Upper lobe of left lung (tissue), 6 donors: ENCODE results near the gene AGTRAP. TPM values are rescaled to one million over a fixed set of nuclear protein-coding genes. Genes with fewer than 3 reads are reported as not detected.

ENCODE experiments used
- ATAC-seq, 2 donors: fragments of 200-7000 bp; cut with Tn5 transposase; one replicate each; pipeline ENCODE4 v1.9.1; 2022; ENCODE audit warnings: mild to moderate bottlenecking in 2 of 2, moderate library complexity in 2 of 2; ENCODE audit not compliant: low FRiP score in 2 of 2
- DNase-seq, 2 donors: peaks; one replicate each; pipeline ENCODE4 v3.0.0-alpha.2; 2019 to 2020
- H3K27ac ChIP-seq, 4 donors: fragments of 200-600 bp; sonication (generic); one replicate each; pipeline ENCODE4 v1.5.1; 2016 to 2019
- H3K27me3 ChIP-seq, 4 donors: fragments of 200-600 bp; sonication (generic); one replicate each; pipeline ENCODE4 v1.5.1; 2017 to 2019
- H3K36me3 ChIP-seq, 4 donors: fragments of 200-600 bp; sonication (generic); one replicate each; pipeline ENCODE4 v1.5.1; 2016 to 2019
- H3K4me1 ChIP-seq, 4 donors: fragments of 200-600 bp; sonication (generic); one replicate each; pipeline ENCODE4 v1.5.1; 2018 to 2019
- H3K4me3 ChIP-seq, 4 donors: fragments of 200-600 bp; sonication (generic); one replicate each; pipeline ENCODE4 v1.5.1; 2017 to 2019; ENCODE audit warnings: mild to moderate bottlenecking in 2 of 4, moderate library complexity in 1 of 4
- H3K9me3 ChIP-seq, 4 donors: fragments of 200-600 bp; sonication (generic); one replicate each; pipeline ENCODE4 v1.5.1; 2018 to 2019
- CTCF ChIP-seq, 6 experiments: fragments of 450-650 bp in 4 of 6; fragments of 200-600 bp in 2 of 6; sonication (generic) in 2 of 6; IDR thresholded peaks; one replicate each; pipeline ENCODE4 v1.5.1; 2016 to 2019; ENCODE audit warnings: antibody characterized with exemption in 6 of 6
- EP300 ChIP-seq, 4 donors: sonication (generic); formaldehyde crosslinking; IDR thresholded peaks; one replicate each; pipeline ENCODE4 v1.5.1; 2017; ENCODE audit warnings: antibody characterized with exemption in 4 of 4, control low read depth in 2 of 4
- POLR2A ChIP-seq, 4 donors: fragments of 450-650 bp; IDR thresholded peaks; one replicate each; pipeline ENCODE4 v1.5.1; 2016 to 2017; ENCODE audit warnings: antibody characterized with exemption in 4 of 4, mild to moderate bottlenecking in 2 of 4
- POLR2AphosphoS5 ChIP-seq, 2 donors: sonication (generic); formaldehyde crosslinking; IDR thresholded peaks; one replicate each; pipeline ENCODE4 v1.5.1; 2017; ENCODE audit warnings: antibody characterized with exemption in 2 of 2
- WGBS, 2 donors: methylation state at CpG; one replicate each; pipeline ENCODE4 v1.1.5; 2017 to 2018; 5-methylcytosine and 5-hydroxymethylcytosine counted together
- total RNA-seq, 6 donors: library from RNA; depleted of rRNA in 4 of 6; stranded (reverse); fragments of >200 nt in 4 of 6; gene quantifications; one replicate each; pipeline versions ENCODE4 v1.1.0 to v1.2.1, GENCODE V29; 2016 to 2021
- donor health status: DM: no; HTN: no; CAD: no; lungs with moderate emphysema.
- donor health status: DM: no; HTN: yes; CAD: no; lungs with severe emphysema.

AGTRAP gene
- total RNA-seq, 6 donors from 2014 or later, result 52.2 to 80.1 (median 68.7) TPM

- WGBS, 2 donors, result 93 to 97% methylated on average over 2 to 5 of the region's 5 CpGs
- Histone ChIP-seq H3K4me1 (peaks cover 0 to 6% (median 0%) of the 10 kb centered on the region in 4 donors), H3K27ac (no peak overlapping the region), H3K4me3 (no peak overlapping the region), H3K9me3 (no peaks in the 10 kb centered on the region), H3K36me3 (no peaks in the 10 kb centered on the region), H3K27me3 (no peaks in the 10 kb centered on the region)
- ATAC-seq (no peak), DNase-seq (no peak)
- TF ChIP-seq EP300 (IDR thresholded peaks at IDR 0.05), result no peak
- no peak for TF ChIP-seq POLR2A (IDR thresholded peaks at IDR 0.05)
- no peak for TF ChIP-seq CTCF (IDR thresholded peaks at IDR 0.05)
- TF ChIP-seq POLR2AphosphoS5 (IDR thresholded peaks at IDR 0.05), result no peak
Measured at GRCh38 chr1:11711490-11711889, 24.4 kb upstream of the AGTRAP start.

DNA sequence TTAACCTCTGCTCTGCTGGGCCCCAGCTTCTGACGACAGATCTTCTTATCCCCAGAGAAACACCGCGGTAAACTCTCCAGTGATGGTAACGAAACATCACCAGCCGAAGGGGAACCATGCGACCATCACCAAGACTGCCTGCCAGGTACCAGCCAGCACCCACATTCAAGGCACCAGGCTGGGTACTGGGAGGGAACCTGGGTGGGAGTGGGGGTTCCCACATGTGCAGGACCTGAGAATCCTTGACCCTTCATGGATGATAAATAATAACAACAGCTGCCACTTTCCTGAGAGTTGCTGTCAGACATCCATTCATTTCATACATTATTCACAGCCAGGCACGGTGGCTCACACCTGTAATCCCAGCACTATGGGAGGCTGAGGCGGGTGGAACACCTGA lies 23.7 kb upstream of the AGTRAP start:
- DNase-seq (no peak), ATAC-seq (no peak)
- H3K36me3 ChIP-seq, result no peaks in the 10 kb centered on the region
- no peak for TF ChIP-seq POLR2AphosphoS5 (IDR thresholded peaks at IDR 0.05)
- no peak for TF ChIP-seq EP300 (IDR thresholded peaks at IDR 0.05)
- no peak for TF ChIP-seq CTCF (IDR thresholded peaks at IDR 0.05)
- TF ChIP-seq POLR2A (IDR thresholded peaks at IDR 0.05), result no peak
- H3K27ac ChIP-seq, result no peak overlapping the region
- no peaks in the 10 kb centered on the region for H3K27me3 ChIP-seq
- H3K4me1 ChIP-seq, result peaks cover 0 to 6% (median 0%) of the 10 kb centered on the region in 4 donors
- H3K4me3 ChIP-seq, result no peak overlapping the region
- 88 to 100% methylated on average over 2 to 8 of the region's 8 CpGs for WGBS, 2 donors
- H3K9me3 ChIP-seq, result no peaks in the 10 kb centered on the region

DNA sequence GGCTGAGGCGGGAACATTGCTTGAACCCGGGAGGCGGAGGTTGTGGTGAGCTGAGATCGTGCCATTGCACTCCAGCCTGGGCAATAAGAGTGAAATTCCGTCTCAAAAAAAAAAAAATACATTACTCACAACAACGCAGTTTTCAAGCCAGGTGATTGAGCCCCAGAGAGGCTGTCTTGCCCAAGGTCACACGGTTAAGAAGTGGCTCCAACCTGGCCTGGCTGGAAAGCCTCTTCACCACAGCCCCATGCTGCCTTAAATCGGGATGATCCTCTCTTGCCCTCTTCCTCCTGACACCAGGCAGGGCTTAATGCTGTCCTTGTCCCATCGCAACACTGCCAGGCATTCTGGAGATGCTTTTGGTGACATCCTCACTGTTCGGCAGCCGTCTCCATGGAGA lies 22.8 kb upstream of the AGTRAP start:
- H3K27me3 ChIP-seq, result no peaks in the 10 kb centered on the region
- ATAC-seq (no peak), DNase-seq (no peak)
- H3K9me3 ChIP-seq, result no peaks in the 10 kb centered on the region
- no peak overlapping the region for H3K4me3 ChIP-seq
- no peaks in the 10 kb centered on the region for H3K36me3 ChIP-seq
- WGBS, 2 donors, result 82 to 83% methylated on average over 10 to 11 of the region's 11 CpGs
- no peaks in the 10 kb centered on the region for H3K4me1 ChIP-seq
- TF ChIP-seq POLR2AphosphoS5 (IDR thresholded peaks at IDR 0.05) (no peak), EP300 (IDR thresholded peaks at IDR 0.05) (no peak), POLR2A (IDR thresholded peaks at IDR 0.05) (no peak), CTCF (IDR thresholded peaks at IDR 0.05) (no peak)
- H3K27ac ChIP-seq, result no peak overlapping the region

- no peaks in the 10 kb centered on the region for H3K36me3 ChIP-seq
- no peak for ATAC-seq
- H3K27ac ChIP-seq, result no peak overlapping the region
- no peak for DNase-seq
- H3K4me3 ChIP-seq, result no peak overlapping the region
- TF ChIP-seq POLR2AphosphoS5 (IDR thresholded peaks at IDR 0.05), result no peak
- no peak for TF ChIP-seq CTCF (IDR thresholded peaks at IDR 0.05)
- TF ChIP-seq EP300 (IDR thresholded peaks at IDR 0.05), result no peak
- TF ChIP-seq POLR2A (IDR thresholded peaks at IDR 0.05), result no peak
- H3K4me1 ChIP-seq, result peaks cover 6 to 13% (median 7%) of the 10 kb centered on the region in 4 donors
- H3K9me3 ChIP-seq, result no peaks in the 10 kb centered on the region
- no peaks in the 10 kb centered on the region for H3K27me3 ChIP-seq
- 87 to 91% methylated on average over 11 to 17 of the region's 24 CpGs for WGBS, 2 donors
Measured at GRCh38 chr1:11714831-11715575, 20.9 kb upstream of the AGTRAP start.
